ENCODE measurements around the gene NCK2. TPM values are rescaled to one million over a fixed set of nuclear protein-coding genes. Genes with fewer than 3 reads are reported as not detected.

Gene NCK2
- total RNA-seq, 1 experiment from 2014 or later, result 75.4 TPM

DNA sequence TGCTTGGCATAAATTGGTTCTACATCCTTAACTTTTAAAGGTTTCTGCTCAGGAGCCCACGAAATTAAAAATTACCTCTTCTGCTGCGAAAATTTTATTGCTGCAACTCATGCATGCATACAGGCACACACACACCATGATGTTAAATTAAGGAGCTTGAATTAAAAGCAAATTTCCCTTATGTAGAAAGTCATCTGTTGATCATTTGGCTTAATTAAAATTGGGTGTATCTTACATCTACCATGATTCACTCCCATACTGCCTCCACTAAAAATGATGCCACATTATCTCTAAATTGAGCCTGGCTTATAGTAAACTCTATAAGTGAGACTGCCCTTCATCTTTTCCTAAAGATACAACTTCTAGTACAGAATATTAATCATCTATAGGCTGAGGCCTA is 145.4 kb downstream of the NCK2 start (continued):
- TF ChIP-seq, protein P1, sequence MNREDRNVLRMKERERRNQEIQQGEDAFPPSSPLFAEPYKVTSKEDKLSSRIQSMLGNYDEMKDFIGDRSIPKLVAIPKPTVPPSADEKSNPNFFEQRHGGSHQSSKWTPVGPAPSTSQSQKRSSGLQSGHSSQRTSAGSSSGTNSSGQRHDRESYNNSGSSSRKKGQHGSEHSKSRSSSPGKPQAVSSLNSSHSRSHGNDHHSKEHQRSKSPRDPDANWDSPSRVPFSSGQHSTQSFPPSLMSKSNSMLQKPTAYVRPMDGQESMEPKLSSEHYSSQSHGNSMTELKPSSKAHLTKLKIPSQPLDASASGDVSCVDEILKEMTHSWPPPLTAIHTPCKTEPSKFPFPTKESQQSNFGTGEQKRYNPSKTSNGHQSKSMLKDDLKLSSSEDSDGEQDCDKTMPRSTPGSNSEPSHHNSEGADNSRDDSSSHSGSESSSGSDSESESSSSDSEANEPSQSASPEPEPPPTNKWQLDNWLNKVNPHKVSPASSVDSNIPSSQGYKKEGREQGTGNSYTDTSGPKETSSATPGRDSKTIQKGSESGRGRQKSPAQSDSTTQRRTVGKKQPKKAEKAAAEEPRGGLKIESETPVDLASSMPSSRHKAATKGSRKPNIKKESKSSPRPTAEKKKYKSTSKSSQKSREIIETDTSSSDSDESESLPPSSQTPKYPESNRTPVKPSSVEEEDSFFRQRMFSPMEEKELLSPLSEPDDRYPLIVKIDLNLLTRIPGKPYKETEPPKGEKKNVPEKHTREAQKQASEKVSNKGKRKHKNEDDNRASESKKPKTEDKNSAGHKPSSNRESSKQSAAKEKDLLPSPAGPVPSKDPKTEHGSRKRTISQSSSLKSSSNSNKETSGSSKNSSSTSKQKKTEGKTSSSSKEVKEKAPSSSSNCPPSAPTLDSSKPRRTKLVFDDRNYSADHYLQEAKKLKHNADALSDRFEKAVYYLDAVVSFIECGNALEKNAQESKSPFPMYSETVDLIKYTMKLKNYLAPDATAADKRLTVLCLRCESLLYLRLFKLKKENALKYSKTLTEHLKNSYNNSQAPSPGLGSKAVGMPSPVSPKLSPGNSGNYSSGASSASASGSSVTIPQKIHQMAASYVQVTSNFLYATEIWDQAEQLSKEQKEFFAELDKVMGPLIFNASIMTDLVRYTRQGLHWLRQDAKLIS (CRISPR knock-in tag; IDR thresholded peaks at IDR 0.05; ENCODE audit: borderline replicate concordance), result no peak
- TF ChIP-seq TP53 (CRISPR knock-in tag; IDR thresholded peaks at IDR 0.05) (no peak), NR2C2 (CRISPR knock-in tag; IDR thresholded peaks at IDR 0.05) (no peak), ATF1 (CRISPR knock-in tag; IDR thresholded peaks at IDR 0.05) (no peak), IRF2 (CRISPR knock-in tag; IDR thresholded peaks at IDR 0.05; ENCODE audit: borderline replicate concordance, low read depth) (no peak), NR1H2 (CRISPR knock-in tag; IDR thresholded peaks at IDR 0.05) (no peak), CREB1 (CRISPR knock-in tag; IDR thresholded peaks at IDR 0.05) (no peak)
- TF ChIP-seq, protein P2, sequence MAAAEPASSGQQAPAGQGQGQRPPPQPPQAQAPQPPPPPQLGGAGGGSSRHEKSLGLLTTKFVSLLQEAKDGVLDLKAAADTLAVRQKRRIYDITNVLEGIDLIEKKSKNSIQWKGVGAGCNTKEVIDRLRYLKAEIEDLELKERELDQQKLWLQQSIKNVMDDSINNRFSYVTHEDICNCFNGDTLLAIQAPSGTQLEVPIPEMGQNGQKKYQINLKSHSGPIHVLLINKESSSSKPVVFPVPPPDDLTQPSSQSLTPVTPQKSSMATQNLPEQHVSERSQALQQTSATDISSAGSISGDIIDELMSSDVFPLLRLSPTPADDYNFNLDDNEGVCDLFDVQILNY (CRISPR knock-in tag; IDR thresholded peaks at IDR 0.05), result no peak

GRCh38 chr2:105890856-105891255 is 146.1 kb downstream of the NCK2 start:
- ChIA-PET CTCF (interaction anchor here (0.9 kb wide), 1 partner anchor 52 kb away, joined by 4 read pairs; no protein-coding TSS in a partner anchor), POLR2A (no interaction called here)
- Mint-ChIP-seq H3K4me1 (peaks cover 15% of the 10 kb centered on the region), H3K27ac (no peak overlapping the region; the same call in 1 of the 2 replicates), H3K9me3 (peaks cover 16% of the 10 kb centered on the region), H3K27me3 (ENCODE audit: low read depth) (no peaks in the 10 kb centered on the region), H3K4me3 (no peak overlapping the region), H3K36me3 (peaks cover 39% of the 10 kb centered on the region)
- DNase-seq (ENCODE audit: low spot score) (no peak), ATAC-seq (no peak)
- TF ChIP-seq, protein P3, sequence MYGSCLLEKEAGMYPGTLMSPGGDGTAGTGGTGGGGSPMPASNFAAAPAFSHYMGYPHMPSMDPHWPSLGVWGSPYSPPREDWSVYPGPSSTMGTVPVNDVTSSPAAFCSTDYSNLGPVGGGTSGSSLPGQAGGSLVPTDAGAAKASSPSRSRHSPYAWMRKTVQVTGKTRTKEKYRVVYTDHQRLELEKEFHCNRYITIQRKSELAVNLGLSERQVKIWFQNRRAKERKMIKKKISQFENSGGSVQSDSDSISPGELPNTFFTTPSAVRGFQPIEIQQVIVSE (CRISPR knock-in tag; IDR thresholded peaks at IDR 0.05; ENCODE audit: borderline replicate concordance), result no peak
- TF ChIP-seq, protein P1 (CRISPR knock-in tag; IDR thresholded peaks at IDR 0.05; ENCODE audit: borderline replicate concordance), result no peak
- TF ChIP-seq IRF2 (CRISPR knock-in tag; IDR thresholded peaks at IDR 0.05; ENCODE audit: borderline replicate concordance, low read depth) (no peak), NR1H2 (CRISPR knock-in tag; IDR thresholded peaks at IDR 0.05) (no peak), PREB (CRISPR knock-in tag; IDR thresholded peaks at IDR 0.05; ENCODE audit: borderline replicate concordance) (no peak), RELA (CRISPR knock-in tag; IDR thresholded peaks at IDR 0.05; ENCODE audit: borderline replicate concordance) (no peak), FOXP1 (CRISPR knock-in tag; IDR thresholded peaks at IDR 0.05; ENCODE audit: borderline replicate concordance) (no peak), PRRX2 (CRISPR knock-in tag; IDR thresholded peaks at IDR 0.05) (no peak), GABPB1 (CRISPR knock-in tag; IDR thresholded peaks at IDR 0.05) (no peak), ZNF219 (CRISPR knock-in tag; IDR thresholded peaks at IDR 0.05; ENCODE audit: borderline replicate concordance) (no peak), ATF1 (CRISPR knock-in tag; IDR thresholded peaks at IDR 0.05) (no peak), MAX (CRISPR knock-in tag; IDR thresholded peaks at IDR 0.05) (no peak), HMGA2 (CRISPR knock-in tag; IDR thresholded peaks at IDR 0.05) (no peak)
- TF ChIP-seq, protein P4, sequence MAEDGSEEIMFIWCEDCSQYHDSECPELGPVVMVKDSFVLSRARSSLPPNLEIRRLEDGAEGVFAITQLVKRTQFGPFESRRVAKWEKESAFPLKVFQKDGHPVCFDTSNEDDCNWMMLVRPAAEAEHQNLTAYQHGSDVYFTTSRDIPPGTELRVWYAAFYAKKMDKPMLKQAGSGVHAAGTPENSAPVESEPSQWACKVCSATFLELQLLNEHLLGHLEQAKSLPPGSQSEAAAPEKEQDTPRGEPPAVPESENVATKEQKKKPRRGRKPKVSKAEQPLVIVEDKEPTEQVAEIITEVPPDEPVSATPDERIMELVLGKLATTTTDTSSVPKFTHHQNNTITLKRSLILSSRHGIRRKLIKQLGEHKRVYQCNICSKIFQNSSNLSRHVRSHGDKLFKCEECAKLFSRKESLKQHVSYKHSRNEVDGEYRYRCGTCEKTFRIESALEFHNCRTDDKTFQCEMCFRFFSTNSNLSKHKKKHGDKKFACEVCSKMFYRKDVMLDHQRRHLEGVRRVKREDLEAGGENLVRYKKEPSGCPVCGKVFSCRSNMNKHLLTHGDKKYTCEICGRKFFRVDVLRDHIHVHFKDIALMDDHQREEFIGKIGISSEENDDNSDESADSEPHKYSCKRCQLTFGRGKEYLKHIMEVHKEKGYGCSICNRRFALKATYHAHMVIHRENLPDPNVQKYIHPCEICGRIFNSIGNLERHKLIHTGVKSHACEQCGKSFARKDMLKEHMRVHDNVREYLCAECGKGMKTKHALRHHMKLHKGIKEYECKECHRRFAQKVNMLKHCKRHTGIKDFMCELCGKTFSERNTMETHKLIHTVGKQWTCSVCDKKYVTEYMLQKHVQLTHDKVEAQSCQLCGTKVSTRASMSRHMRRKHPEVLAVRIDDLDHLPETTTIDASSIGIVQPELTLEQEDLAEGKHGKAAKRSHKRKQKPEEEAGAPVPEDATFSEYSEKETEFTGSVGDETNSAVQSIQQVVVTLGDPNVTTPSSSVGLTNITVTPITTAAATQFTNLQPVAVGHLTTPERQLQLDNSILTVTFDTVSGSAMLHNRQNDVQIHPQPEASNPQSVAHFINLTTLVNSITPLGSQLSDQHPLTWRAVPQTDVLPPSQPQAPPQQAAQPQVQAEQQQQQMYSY (CRISPR knock-in tag; IDR thresholded peaks at IDR 0.05), result no peak
- TF ChIP-seq, protein P5, sequence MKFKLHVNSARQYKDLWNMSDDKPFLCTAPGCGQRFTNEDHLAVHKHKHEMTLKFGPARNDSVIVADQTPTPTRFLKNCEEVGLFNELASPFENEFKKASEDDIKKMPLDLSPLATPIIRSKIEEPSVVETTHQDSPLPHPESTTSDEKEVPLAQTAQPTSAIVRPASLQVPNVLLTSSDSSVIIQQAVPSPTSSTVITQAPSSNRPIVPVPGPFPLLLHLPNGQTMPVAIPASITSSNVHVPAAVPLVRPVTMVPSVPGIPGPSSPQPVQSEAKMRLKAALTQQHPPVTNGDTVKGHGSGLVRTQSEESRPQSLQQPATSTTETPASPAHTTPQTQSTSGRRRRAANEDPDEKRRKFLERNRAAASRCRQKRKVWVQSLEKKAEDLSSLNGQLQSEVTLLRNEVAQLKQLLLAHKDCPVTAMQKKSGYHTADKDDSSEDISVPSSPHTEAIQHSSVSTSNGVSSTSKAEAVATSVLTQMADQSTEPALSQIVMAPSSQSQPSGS (CRISPR knock-in tag; IDR thresholded peaks at IDR 0.05; ENCODE audit: borderline replicate concordance, low read depth), result no peak

Measured in WTC11 (cell line).